ENCODE measurements around the gene SESN1. TPM values are rescaled to one million over a fixed set of nuclear protein-coding genes. Genes with fewer than 3 reads are reported as not detected.

Gene SESN1
- total RNA-seq, 4 donors from 2014 or later: 73.3 to 253 (median 128) TPM

- intact Hi-C loops (cut with DNase I; ENCODE audit: low total_unique reads) (loop anchor here (5.0 to 10.0 kb wide), 2 partner anchors 126 to 438 kb away; partner anchors contain the start of gene CD164), in situ Hi-C loops (cut with MboI; ENCODE audit: low sequenced_read_pairs in 4 of 4) (loop anchor here in 3 of 4 donors (10.0 to 25.0 kb wide), 2 partner anchors 116 to 128 kb away; no protein-coding TSS in a partner anchor)
- Histone ChIP-seq H3K27me3 (no peaks in the 10 kb centered on the region), H3K4me1 (peaks cover 71 to 72% of the 10 kb centered on the region in 2 donors), H3K27ac (peak overlapping the region; percentile 86 to 91 (median 88)), H3K36me3 (no peaks in the 10 kb centered on the region), H3K9me3 (no peaks in the 10 kb centered on the region), H3K4me3 (no peak overlapping the region)
- no peak for TF ChIP-seq POLR2A (IDR thresholded peaks at IDR 0.05)
- TF ChIP-seq CTCF (IDR thresholded peaks at IDR 0.05 in 4 of 5, conservative IDR thresholded peaks at IDR 0.05 in 1 of 5): no peak
- no peak for ATAC-seq
- DNase-seq: no peak
Observed at GRCh38 chr6:108946695-108947094, 148.0 kb downstream of the SESN1 start.

- Histone ChIP-seq H3K9me3 (no peaks in the 10 kb centered on the region), H3K27me3 (no peaks in the 10 kb centered on the region), H3K36me3 (no peaks in the 10 kb centered on the region), H3K4me3 (peak overlapping the region; percentile 23 to 40 (median 32)), H3K4me1 (peaks cover 78 to 80% of the 10 kb centered on the region in 2 donors), H3K27ac (peak overlapping the region; percentile 86 to 91 (median 88))
- peak in 1 of 2 donors; percentile 22 for TF ChIP-seq POLR2A (IDR thresholded peaks at IDR 0.05)
- TF ChIP-seq CTCF (IDR thresholded peaks at IDR 0.05 in 4 of 5, conservative IDR thresholded peaks at IDR 0.05 in 1 of 5): no peak
- intact Hi-C loops (cut with DNase I; ENCODE audit: low total_unique reads): loop anchor here (2.0 to 10.0 kb wide), 3 partner anchors 57 to 439 kb away; partner anchors contain the start of gene CD164
- ATAC-seq (peak; percentile 32 to 66), DNase-seq (peak; percentile 73 to 88)
- in situ Hi-C loops (cut with MboI; ENCODE audit: low sequenced_read_pairs in 4 of 4): loop anchor here in 3 of 4 donors (10.0 to 25.0 kb wide), 2 partner anchors 117 to 129 kb away; no protein-coding TSS in a partner anchor
Observed at GRCh38 chr6:108945681-108946159, 148.9 kb downstream of the SESN1 start.

DNA sequence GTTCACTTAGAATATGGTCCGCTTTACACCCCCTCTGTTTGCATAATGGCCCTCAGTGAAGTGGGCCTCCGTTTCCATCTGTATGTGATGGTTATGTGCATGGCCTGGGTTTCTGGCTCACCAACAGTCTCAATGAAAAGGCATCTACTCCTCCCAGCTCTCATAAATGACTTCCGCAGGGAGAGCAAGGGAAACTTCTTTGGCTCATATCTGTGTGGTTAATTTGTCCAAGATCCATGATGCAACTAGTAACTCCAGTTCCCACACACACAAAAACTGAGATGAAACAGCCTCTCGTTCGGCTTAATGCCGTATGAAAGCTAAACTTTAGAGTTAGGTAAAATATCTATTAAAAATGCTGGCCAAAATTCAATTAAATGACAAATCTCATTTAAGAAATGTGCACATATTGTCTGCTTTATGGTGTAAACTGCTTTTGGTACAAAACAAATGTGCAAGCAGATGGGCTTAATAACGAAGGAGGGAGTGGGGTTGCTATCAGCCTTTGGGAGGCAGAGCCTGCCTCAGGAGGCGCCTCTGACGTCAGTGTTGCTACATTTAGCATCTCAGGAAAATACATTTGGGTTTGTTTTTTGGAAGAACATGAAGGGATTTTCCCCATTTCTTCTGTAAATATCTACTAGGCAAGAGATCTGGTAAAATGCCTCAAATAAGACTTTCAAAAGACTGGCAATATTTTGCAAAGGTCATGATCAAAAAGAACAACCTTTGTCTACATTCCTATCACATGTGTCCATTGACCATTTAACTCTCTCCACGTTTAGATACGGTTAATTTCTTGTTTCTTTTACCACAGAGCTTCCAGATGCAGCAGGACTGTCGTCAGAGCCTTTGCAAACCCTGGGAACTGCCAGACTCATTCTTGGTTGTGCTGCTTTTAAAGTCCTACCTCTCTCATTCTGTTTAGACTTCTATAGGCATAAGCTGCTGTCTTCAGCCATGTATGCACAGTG is 149.7 kb downstream of the SESN1 start:
- TF ChIP-seq CTCF (IDR thresholded peaks at IDR 0.05 in 4 of 5, conservative IDR thresholded peaks at IDR 0.05 in 1 of 5) (no peak), POLR2A (IDR thresholded peaks at IDR 0.05) (no peak)
- Histone ChIP-seq H3K4me1 (peaks cover 84 to 87% of the 10 kb centered on the region in 2 donors), H3K4me3 (peak overlapping the region; percentile 23 to 40 (median 32)), H3K27me3 (no peaks in the 10 kb centered on the region), H3K9me3 (no peaks in the 10 kb centered on the region), H3K27ac (peak overlapping the region; percentile 86 to 91 (median 88)), H3K36me3 (no peaks in the 10 kb centered on the region)
- in situ Hi-C loops (cut with MboI; ENCODE audit: low sequenced_read_pairs in 4 of 4) (loop anchor here in 3 of 4 donors (10.0 to 25.0 kb wide), 2 partner anchors 117 to 130 kb away; no protein-coding TSS in a partner anchor), intact Hi-C loops (cut with DNase I; ENCODE audit: low total_unique reads) (loop anchor here (2.0 to 10.0 kb wide), 3 partner anchors 58 to 440 kb away; partner anchors contain the start of gene CD164)
- ATAC-seq: peak; percentile 43 to 45
- DNase-seq: peak in 1 of 2 donors; percentile 51

DNA sequence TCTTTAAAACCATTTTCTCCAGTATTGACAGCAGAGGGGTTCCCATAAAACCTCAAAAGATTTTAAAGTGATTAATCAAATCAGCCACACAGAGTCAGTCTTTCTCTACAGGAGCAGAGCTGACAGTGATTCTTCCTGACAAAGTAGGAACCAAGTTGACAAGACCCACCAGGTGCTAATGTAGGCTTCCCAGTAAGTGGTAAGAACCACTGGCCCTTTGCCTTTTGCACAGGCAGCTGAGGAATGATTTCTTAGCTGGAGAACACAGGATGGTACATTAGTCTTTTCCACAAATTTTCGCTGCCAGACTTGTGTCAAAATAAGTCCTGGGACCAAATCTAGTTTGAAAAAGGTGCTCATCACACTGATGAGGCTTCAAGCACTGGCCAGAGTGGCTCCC is 150.6 kb downstream of the SESN1 start:
- peaks cover 84 to 88% of the 10 kb centered on the region in 2 donors for H3K4me1 ChIP-seq
- in situ Hi-C loops (cut with MboI; ENCODE audit: low sequenced_read_pairs in 4 of 4): loop anchor here in 3 of 4 donors (10.0 to 25.0 kb wide), 2 partner anchors 118 to 131 kb away; no protein-coding TSS in a partner anchor

More for the DNA sequence above, 150.6 kb downstream of the SESN1 start:
- peak; percentile 59 to 65 for ATAC-seq
- intact Hi-C loops (cut with DNase I; ENCODE audit: low total_unique reads): loop anchor here (2.0 to 10.0 kb wide), 2 partner anchors 59 to 441 kb away; partner anchors contain the start of gene CD164
- no peaks in the 10 kb centered on the region for H3K27me3 ChIP-seq
- H3K4me3 ChIP-seq: peak overlapping the region in 2 of 4 donors; percentile 17 to 23
- H3K9me3 ChIP-seq: no peaks in the 10 kb centered on the region
- H3K36me3 ChIP-seq: no peaks in the 10 kb centered on the region
- peak overlapping the region; percentile 86 to 91 (median 88) for H3K27ac ChIP-seq
- TF ChIP-seq POLR2A (IDR thresholded peaks at IDR 0.05) (no peak), CTCF (IDR thresholded peaks at IDR 0.05 in 4 of 5, conservative IDR thresholded peaks at IDR 0.05 in 1 of 5) (peak in 1 of 5 experiments; percentile 19)
- peak in 1 of 2 donors; percentile 72 for DNase-seq
